HL-60 (cell line): ENCODE data around the gene PKN2.

Source experiments
- TF ChIP-seq, protein P1 (sequence below): IDR thresholded peaks from 2 replicates; pipeline ENCODE4 v1.6.1; 2012; ENCODE audit warnings: low read depth; ENCODE audit not compliant: insufficient replicate concordance
- TF ChIP-seq, protein P2 (sequence below): IDR thresholded peaks from one replicate; pipeline ENCODE4 v1.5.1; 2011; ENCODE audit warnings: low read length, control low read depth, inconsistent platforms; ENCODE audit not compliant: insufficient read depth

DNA sequence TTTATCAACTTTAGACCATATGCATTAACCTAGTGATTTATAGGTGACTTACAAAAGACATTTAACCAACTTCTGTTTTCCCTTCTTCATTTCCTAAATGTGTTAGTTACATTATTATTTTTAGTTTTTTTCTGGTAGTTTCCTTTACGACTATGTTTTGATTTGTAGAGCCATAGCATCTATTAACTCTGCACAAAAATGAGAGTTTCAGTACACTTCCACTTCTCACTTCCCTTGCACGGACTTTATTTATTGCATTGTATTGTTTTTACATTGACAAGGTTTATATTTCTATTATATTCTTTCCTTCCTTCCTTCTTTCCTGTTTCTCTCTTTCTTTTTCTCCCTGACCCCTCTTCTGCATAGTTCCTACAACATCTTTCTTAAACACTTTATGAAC is 14.7 kb downstream of the PKN2 start:
- TF ChIP-seq, protein P1, sequence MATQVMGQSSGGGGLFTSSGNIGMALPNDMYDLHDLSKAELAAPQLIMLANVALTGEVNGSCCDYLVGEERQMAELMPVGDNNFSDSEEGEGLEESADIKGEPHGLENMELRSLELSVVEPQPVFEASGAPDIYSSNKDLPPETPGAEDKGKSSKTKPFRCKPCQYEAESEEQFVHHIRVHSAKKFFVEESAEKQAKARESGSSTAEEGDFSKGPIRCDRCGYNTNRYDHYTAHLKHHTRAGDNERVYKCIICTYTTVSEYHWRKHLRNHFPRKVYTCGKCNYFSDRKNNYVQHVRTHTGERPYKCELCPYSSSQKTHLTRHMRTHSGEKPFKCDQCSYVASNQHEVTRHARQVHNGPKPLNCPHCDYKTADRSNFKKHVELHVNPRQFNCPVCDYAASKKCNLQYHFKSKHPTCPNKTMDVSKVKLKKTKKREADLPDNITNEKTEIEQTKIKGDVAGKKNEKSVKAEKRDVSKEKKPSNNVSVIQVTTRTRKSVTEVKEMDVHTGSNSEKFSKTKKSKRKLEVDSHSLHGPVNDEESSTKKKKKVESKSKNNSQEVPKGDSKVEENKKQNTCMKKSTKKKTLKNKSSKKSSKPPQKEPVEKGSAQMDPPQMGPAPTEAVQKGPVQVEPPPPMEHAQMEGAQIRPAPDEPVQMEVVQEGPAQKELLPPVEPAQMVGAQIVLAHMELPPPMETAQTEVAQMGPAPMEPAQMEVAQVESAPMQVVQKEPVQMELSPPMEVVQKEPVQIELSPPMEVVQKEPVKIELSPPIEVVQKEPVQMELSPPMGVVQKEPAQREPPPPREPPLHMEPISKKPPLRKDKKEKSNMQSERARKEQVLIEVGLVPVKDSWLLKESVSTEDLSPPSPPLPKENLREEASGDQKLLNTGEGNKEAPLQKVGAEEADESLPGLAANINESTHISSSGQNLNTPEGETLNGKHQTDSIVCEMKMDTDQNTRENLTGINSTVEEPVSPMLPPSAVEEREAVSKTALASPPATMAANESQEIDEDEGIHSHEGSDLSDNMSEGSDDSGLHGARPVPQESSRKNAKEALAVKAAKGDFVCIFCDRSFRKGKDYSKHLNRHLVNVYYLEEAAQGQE: no peak
- TF ChIP-seq, protein P2, sequence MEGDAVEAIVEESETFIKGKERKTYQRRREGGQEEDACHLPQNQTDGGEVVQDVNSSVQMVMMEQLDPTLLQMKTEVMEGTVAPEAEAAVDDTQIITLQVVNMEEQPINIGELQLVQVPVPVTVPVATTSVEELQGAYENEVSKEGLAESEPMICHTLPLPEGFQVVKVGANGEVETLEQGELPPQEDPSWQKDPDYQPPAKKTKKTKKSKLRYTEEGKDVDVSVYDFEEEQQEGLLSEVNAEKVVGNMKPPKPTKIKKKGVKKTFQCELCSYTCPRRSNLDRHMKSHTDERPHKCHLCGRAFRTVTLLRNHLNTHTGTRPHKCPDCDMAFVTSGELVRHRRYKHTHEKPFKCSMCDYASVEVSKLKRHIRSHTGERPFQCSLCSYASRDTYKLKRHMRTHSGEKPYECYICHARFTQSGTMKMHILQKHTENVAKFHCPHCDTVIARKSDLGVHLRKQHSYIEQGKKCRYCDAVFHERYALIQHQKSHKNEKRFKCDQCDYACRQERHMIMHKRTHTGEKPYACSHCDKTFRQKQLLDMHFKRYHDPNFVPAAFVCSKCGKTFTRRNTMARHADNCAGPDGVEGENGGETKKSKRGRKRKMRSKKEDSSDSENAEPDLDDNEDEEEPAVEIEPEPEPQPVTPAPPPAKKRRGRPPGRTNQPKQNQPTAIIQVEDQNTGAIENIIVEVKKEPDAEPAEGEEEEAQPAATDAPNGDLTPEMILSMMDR: no peak
